ENCODE results near the gene TBX10.
"Not testable (repeated sequence)": the region's sequence is repeated elsewhere in the genome, so short reads cannot be mapped to it uniquely, and the experiment has no call there.

GRCh38 chr11:67618901-67619659 is 20.5 kb downstream of the TBX10 start:
- TF ChIP-seq CTCF (conservative IDR thresholded peaks at IDR 0.05; ENCODE audit: low read length); EZH2phosphoT487 (IDR thresholded peaks at IDR 0.05; ENCODE audit: borderline replicate concordance, low read depth, low read length): not testable (repeated sequence)

Data from OCI-LY7 (cell line).